Neural cell (in vitro differentiated cells): ENCODE data around the gene FANCL. TPM values are rescaled to one million over a fixed set of nuclear protein-coding genes. Genes with fewer than 3 reads are reported as not detected.
A peak's percentile ranks its signal among the peaks of the same experiment; 100 is the strongest.
"Not testable (repeated sequence)": the region's sequence is repeated elsewhere in the genome, so short reads cannot be mapped to it uniquely, and the experiment has no call there.

Experiments used
- H2AFZ ChIP-seq: fragments of 200-600, 300-800 bp; sonication (generic), shearing (Covaris generic); 2 replicates; pipeline ENCODE4 v1.6.0; 2014; ENCODE audit warnings: low read depth, mild to moderate bottlenecking, antibody characterized with exemption, low read length, moderate library complexity
- H3F3A ChIP-seq: fragments of 200-600 bp; shearing (Covaris generic); 2 replicates; pipeline ENCODE4 v1.6.1; 2016; ENCODE audit warnings: mild to moderate bottlenecking, moderate library complexity, mixed read lengths, antibody characterized with exemption, low read length; ENCODE audit not compliant: insufficient read depth, poor library complexity, severe bottlenecking
- H3K27ac ChIP-seq: fragments of 200-600, 300-800 bp; sonication (generic), shearing (Covaris generic); 2 replicates; pipeline ENCODE4 v1.5.1; 2014; ENCODE audit warnings: mild to moderate bottlenecking, low read length, moderate library complexity
- H3K27me3 ChIP-seq: fragments of 300-800, 200-600 bp; sonication (generic), shearing (Covaris generic); 2 replicates; pipeline ENCODE4 v1.6.0; 2014; ENCODE audit warnings: mild to moderate bottlenecking, low read depth, low read length, moderate library complexity; ENCODE audit not compliant: insufficient read depth
- H3K36me3 ChIP-seq: fragments of 300-800, 200-600 bp; sonication (generic), shearing (Covaris generic); 2 replicates; pipeline ENCODE4 v1.5.1; 2014; ENCODE audit warnings: mild to moderate bottlenecking, antibody characterized with exemption, low read length, moderate library complexity; ENCODE audit not compliant: insufficient read depth
- H3K4me2 ChIP-seq: fragments of 300-800, 200-600 bp; sonication (generic), shearing (Covaris generic); 2 replicates; pipeline ENCODE4 v1.6.0; 2014; ENCODE audit warnings: mild to moderate bottlenecking, low read length
- H3K4me3 ChIP-seq: fragments of 300-800, 200-600 bp; sonication (generic), shearing (Covaris generic); 2 replicates; pipeline ENCODE4 v1.5.1; 2014; ENCODE audit warnings: mild to moderate bottlenecking, low read length, moderate library complexity
- H3K79me2 ChIP-seq: fragments of 200-600 bp; shearing (Covaris generic); replicated peaks from 2 replicates; pipeline ENCODE4 v1.6.0; 2014; ENCODE audit warnings: mild to moderate bottlenecking, low read length, moderate library complexity; ENCODE audit not compliant: insufficient read depth
- H3K9ac ChIP-seq: fragments of 300-800, 200-600 bp; sonication (generic), shearing (Covaris generic); 2 replicates; pipeline ENCODE4 v1.6.1; 2016; ENCODE audit warnings: mild to moderate bottlenecking, low read length, mixed read lengths
- H3K9me2 ChIP-seq: fragments of 200-600 bp; shearing (Covaris generic); 2 replicates; pipeline ENCODE4 v1.6.1; 2016; ENCODE audit warnings: mild to moderate bottlenecking, low read length, mixed read lengths; ENCODE audit not compliant: insufficient read depth
- H3K9me3 ChIP-seq: fragments of 200-600, 300-800 bp; sonication (generic), shearing (Covaris generic); 2 replicates; pipeline ENCODE4 v1.6.1; 2016; ENCODE audit warnings: mild to moderate bottlenecking, mixed run types, low read length, moderate library complexity, mixed read lengths
- H4K20me1 ChIP-seq: fragments of 200-600 bp; shearing (Covaris generic); 2 replicates; pipeline ENCODE4 v1.6.1; 2016; ENCODE audit warnings: mild to moderate bottlenecking, mixed run types; ENCODE audit not compliant: insufficient read depth
- EP300 ChIP-seq: fragments of 450-650 bp; conservative IDR thresholded peaks from 2 replicates; pipeline ENCODE4 v1.6.1; 2014; ENCODE audit warnings: antibody characterized with exemption, mild to moderate bottlenecking, moderate library complexity; ENCODE audit not compliant: poor library complexity, severe bottlenecking
- EZH2 ChIP-seq: fragments of 200-600, 300-800 bp; shearing (Covaris generic), sonication (generic); IDR thresholded peaks from 2 replicates; pipeline ENCODE4 v1.6.1; 2014; ENCODE audit warnings: antibody characterized with exemption, low read length, borderline replicate concordance, mild to moderate bottlenecking; ENCODE audit not compliant: insufficient read depth, poor library complexity, severe bottlenecking
- MXI1 ChIP-seq: fragments of 450-650 bp; conservative IDR thresholded peaks from 2 replicates; pipeline ENCODE4 v1.6.1; 2014; ENCODE audit warnings: antibody characterized with exemption, mild to moderate bottlenecking; ENCODE audit not compliant: poor library complexity, severe bottlenecking
- POLR2AphosphoS5 ChIP-seq: IDR thresholded peaks from 2 replicates; pipeline ENCODE4 v1.6.1; 2012
- RAD21 ChIP-seq: fragments of 450-650 bp; conservative IDR thresholded peaks from 2 replicates; pipeline ENCODE4 v1.6.1; 2014; ENCODE audit warnings: antibody characterized with exemption, mild to moderate bottlenecking, moderate library complexity
- SMC3 ChIP-seq: fragments of 450-650 bp; conservative IDR thresholded peaks from 2 replicates; pipeline ENCODE4 v1.6.1; 2014; ENCODE audit warnings: antibody characterized with exemption, mild to moderate bottlenecking, moderate library complexity; ENCODE audit not compliant: poor library complexity
- TAF1 ChIP-seq: IDR thresholded peaks from 2 replicates; pipeline ENCODE4 v1.6.1; 2012; ENCODE audit warnings: low read depth
- polyA plus RNA-seq: library from polyadenylated mRNA; depleted of rRNA; stranded (reverse); fragments of >200 nt; gene quantifications from 2 replicates; pipeline ENCODE4 v1.2.3, GENCODE V29; 2014
- TF ChIP-seq, protein P1 (sequence below): IDR thresholded peaks from 2 replicates; pipeline ENCODE4 v1.6.1; 2012; ENCODE audit warnings: borderline replicate concordance
- TF ChIP-seq, protein P2 (sequence below): fragments of 450-650 bp; IDR thresholded peaks from 2 replicates; pipeline ENCODE4 v1.5.1; 2014; ENCODE audit warnings: antibody characterized with exemption, mild to moderate bottlenecking, moderate library complexity; ENCODE audit not compliant: poor library complexity, severe bottlenecking

Gene FANCL
- polyA plus RNA-seq, 1 donor from 2014 or later: 72.8 TPM

DNA sequence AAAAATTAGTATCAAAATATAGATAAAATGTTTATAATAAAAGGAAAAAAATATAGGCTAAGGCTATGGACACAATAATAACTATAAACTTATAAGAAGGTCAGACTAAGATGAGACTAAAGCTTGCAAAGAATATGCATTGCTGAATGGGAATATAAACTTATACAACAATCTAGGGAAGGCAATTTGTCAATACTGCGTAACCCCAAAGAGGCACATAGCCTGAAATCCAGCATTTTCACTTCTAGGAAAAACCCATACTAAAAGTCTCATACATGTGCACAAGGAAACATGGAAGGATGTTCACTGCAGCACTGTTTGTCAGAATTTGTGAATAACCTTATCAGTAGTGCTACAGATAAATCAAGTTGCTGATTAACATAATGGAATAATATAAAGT is 45.5 kb downstream of the FANCL start:
- H3K4me2 ChIP-seq: no peak overlapping the region
- no peaks in the 10 kb centered on the region for H3K9me3 ChIP-seq
- no peak overlapping the region for H3K9ac ChIP-seq
- no peaks in the 10 kb centered on the region for H3K9me2 ChIP-seq
- H3K27ac ChIP-seq: no peak overlapping the region
- no peak overlapping the region for H3K4me3 ChIP-seq
- no peaks in the 10 kb centered on the region for H4K20me1 ChIP-seq
- H3K27me3 ChIP-seq: no peaks in the 10 kb centered on the region
- H3F3A ChIP-seq: no peaks in the 10 kb centered on the region
- TF ChIP-seq EP300 (no peak), POLR2AphosphoS5 (no peak), RAD21 (no peak), MXI1 (no peak), TAF1 (no peak), EZH2 (no peak), SMC3 (no peak)
- TF ChIP-seq, protein P1, sequence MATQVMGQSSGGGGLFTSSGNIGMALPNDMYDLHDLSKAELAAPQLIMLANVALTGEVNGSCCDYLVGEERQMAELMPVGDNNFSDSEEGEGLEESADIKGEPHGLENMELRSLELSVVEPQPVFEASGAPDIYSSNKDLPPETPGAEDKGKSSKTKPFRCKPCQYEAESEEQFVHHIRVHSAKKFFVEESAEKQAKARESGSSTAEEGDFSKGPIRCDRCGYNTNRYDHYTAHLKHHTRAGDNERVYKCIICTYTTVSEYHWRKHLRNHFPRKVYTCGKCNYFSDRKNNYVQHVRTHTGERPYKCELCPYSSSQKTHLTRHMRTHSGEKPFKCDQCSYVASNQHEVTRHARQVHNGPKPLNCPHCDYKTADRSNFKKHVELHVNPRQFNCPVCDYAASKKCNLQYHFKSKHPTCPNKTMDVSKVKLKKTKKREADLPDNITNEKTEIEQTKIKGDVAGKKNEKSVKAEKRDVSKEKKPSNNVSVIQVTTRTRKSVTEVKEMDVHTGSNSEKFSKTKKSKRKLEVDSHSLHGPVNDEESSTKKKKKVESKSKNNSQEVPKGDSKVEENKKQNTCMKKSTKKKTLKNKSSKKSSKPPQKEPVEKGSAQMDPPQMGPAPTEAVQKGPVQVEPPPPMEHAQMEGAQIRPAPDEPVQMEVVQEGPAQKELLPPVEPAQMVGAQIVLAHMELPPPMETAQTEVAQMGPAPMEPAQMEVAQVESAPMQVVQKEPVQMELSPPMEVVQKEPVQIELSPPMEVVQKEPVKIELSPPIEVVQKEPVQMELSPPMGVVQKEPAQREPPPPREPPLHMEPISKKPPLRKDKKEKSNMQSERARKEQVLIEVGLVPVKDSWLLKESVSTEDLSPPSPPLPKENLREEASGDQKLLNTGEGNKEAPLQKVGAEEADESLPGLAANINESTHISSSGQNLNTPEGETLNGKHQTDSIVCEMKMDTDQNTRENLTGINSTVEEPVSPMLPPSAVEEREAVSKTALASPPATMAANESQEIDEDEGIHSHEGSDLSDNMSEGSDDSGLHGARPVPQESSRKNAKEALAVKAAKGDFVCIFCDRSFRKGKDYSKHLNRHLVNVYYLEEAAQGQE: no peak
- TF ChIP-seq, protein P2, sequence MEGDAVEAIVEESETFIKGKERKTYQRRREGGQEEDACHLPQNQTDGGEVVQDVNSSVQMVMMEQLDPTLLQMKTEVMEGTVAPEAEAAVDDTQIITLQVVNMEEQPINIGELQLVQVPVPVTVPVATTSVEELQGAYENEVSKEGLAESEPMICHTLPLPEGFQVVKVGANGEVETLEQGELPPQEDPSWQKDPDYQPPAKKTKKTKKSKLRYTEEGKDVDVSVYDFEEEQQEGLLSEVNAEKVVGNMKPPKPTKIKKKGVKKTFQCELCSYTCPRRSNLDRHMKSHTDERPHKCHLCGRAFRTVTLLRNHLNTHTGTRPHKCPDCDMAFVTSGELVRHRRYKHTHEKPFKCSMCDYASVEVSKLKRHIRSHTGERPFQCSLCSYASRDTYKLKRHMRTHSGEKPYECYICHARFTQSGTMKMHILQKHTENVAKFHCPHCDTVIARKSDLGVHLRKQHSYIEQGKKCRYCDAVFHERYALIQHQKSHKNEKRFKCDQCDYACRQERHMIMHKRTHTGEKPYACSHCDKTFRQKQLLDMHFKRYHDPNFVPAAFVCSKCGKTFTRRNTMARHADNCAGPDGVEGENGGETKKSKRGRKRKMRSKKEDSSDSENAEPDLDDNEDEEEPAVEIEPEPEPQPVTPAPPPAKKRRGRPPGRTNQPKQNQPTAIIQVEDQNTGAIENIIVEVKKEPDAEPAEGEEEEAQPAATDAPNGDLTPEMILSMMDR: no peak
- no peak overlapping the region for H2AFZ ChIP-seq
- H3K36me3 ChIP-seq: no peaks in the 10 kb centered on the region
- H3K79me2 ChIP-seq: no peaks in the 10 kb centered on the region

DNA sequence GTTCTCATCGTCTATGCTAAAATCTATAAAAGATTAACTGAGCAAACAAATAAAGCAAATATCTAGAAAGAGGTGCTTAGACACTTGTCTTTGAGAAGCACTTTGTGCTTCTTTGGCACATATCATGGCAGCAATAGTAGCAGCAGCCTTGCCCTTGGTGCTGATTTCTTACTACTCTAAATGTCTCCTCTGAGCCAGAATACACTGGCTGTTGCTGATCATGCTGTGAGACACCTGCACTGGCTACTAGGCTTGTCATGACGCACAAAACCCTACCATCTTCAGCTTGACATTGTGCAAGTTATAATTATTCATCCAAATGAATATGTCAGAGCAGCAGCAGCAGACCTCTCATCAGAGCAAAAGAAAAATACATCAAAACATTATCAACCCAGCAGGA is 46.7 kb downstream of the FANCL start:
- TF ChIP-seq EP300: no peak
- peak; percentile 26 for TF ChIP-seq POLR2AphosphoS5
- TF ChIP-seq, protein P2: no peak
- peak overlapping the region; percentile 23 for H3K4me2 ChIP-seq
- H3K79me2 ChIP-seq: no peaks in the 10 kb centered on the region
- H3K36me3 ChIP-seq: no peaks in the 10 kb centered on the region
- peak overlapping the region; percentile 21 for H3K4me3 ChIP-seq
- H3K9ac ChIP-seq: no peak overlapping the region
- H4K20me1 ChIP-seq: no peaks in the 10 kb centered on the region
- no peaks in the 10 kb centered on the region for H3K27me3 ChIP-seq
- H3K9me2 ChIP-seq: no peaks in the 10 kb centered on the region
- H3F3A ChIP-seq: no peaks in the 10 kb centered on the region
- no peaks in the 10 kb centered on the region for H3K9me3 ChIP-seq
- no peak overlapping the region for H2AFZ ChIP-seq
- peak overlapping the region; percentile 46 for H3K27ac ChIP-seq

DNA sequence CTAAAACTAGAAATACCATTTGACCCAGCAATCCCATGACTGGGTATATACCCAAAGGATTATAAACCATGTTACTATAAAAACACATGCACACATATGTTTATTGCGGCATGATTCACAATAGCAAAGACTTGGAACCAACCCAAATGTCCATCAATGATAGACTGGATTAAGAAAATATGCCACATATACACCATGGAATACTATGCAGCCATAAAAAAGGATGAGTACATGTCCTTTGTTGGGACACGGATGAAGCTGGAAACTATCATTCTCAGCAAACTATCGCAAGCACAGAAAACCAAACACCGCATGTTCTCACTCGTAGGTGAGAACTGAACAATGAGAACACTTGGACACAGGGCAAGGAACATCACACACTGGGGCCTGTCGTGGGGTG is 54.1 kb downstream of the FANCL start:
- not testable (repeated sequence) for H3K36me3 ChIP-seq, H3K27me3 ChIP-seq, H2AFZ ChIP-seq, H3K4me3 ChIP-seq, H3K79me2 ChIP-seq, H3K27ac ChIP-seq, H3K9ac ChIP-seq, H3K4me2 ChIP-seq, H4K20me1 ChIP-seq, H3K9me2 ChIP-seq, H3K9me3 ChIP-seq, H3F3A ChIP-seq
